ENCODE measurements around the gene PACS1.
A peak's percentile ranks its signal among the peaks of the same experiment; 100 is the strongest.
"Not testable (repeated sequence)": the region's sequence is repeated elsewhere in the genome, so short reads cannot be mapped to it uniquely, and the experiment has no call there.

Gene PACS1

GRCh38 chr11:66112601-66113499 lies 42.8 kb downstream of the PACS1 start:
- Histone ChIP-seq H3K36me3 (ENCODE audit: control insufficient read depth, insufficient read depth, low read length) (peaks cover 3% of the 10 kb centered on the region), H3K27ac (ENCODE audit: low read depth, low read length, severe bottlenecking) (peak overlapping the region; percentile 80), H3K4me1 (ENCODE audit: control insufficient read depth, insufficient read depth, low read length, poor library complexity, severe bottlenecking) (peaks cover 64% of the 10 kb centered on the region), H3K9me3 (ENCODE audit: control insufficient read depth, low read length) (no peaks in the 10 kb centered on the region), H3K4me3 (ENCODE audit: extremely low read depth, insufficient read depth, low read length, poor library complexity, severe bottlenecking) (no peak overlapping the region)
- 74 to 80% methylated on average over 3 of the region's 3 CpGs for WGBS, 2 experiments (ENCODE audit: insufficient coverage in 2 of 2)

DNA sequence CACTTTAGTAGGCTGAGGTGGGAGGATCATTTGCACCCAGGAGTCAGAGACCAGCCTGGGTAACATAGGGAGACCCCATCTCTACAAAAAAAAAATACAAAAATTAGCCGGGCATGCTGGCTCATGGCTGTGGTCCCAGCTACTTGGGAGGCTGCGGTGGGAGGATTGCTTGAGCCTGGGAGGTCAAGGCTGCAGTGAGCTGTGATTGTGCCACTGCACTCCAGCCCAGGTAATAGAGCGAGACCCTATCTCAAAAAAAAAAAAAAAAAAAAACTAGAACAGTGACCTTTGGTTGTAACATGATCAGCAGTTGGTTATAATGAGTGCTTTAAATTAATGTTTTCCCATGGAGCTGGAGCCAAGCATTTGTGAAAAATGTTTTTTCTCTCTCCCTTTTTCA lies 44.9 kb downstream of the PACS1 start:
- WGBS, 2 experiments (ENCODE audit: insufficient coverage in 2 of 2) = 100% methylated on average over 2 of the region's 3 CpGs; no CpG with 5 or more reads in 1 of the 2 experiments
- not testable (repeated sequence) for H3K36me3 ChIP-seq (ENCODE audit: control insufficient read depth, insufficient read depth, low read length); H3K9me3 ChIP-seq (ENCODE audit: control insufficient read depth, low read length); H3K4me3 ChIP-seq (ENCODE audit: extremely low read depth, insufficient read depth, low read length, poor library complexity, severe bottlenecking)
- Histone ChIP-seq H3K4me1 (ENCODE audit: control insufficient read depth, insufficient read depth, low read length, poor library complexity, severe bottlenecking) (peaks cover 80% of the 10 kb centered on the region), H3K27ac (ENCODE audit: low read depth, low read length, severe bottlenecking) (peak overlapping the region; percentile 75)

DNA sequence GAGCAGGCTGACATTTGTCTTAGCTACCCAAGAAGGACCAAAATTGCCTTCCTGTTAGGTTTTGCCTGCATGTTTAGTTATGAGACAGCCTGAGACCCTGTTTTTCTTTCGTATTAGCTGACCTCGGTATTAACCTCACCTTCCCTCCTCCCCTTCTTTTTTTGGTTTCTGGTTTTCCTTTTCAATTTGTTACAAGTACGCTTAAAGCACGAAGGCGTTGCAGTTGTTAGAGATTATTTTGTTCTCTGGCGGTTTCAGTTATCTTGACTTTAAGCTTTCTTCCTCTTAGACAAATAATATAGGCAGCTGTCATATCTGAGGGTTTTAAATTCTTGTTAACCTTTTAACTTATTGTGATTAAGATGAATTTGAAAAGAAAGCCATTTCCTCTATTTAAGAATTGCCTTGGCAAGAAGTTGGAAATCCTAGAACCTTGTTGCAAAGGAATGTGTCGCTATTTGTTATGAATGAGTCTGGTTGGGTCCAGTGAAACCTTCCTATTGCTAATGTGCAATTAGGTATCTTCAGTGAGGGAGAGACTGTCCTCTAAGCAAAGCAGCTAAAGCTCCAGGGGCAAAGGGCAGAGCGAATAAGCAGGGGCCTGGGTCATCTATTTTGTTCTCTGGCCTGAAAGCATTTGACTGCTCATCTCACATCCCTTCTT lies 45.7 kb downstream of the PACS1 start:
- 73 to 88% methylated on average over 1 to 4 of the region's 8 CpGs for WGBS, 2 experiments (ENCODE audit: insufficient coverage in 2 of 2)
- peak overlapping the region; percentile 75 for H3K27ac ChIP-seq (ENCODE audit: low read depth, low read length, severe bottlenecking)
- no peaks in the 10 kb centered on the region for H3K36me3 ChIP-seq (ENCODE audit: control insufficient read depth, insufficient read depth, low read length)
- H3K9me3 ChIP-seq (ENCODE audit: control insufficient read depth, low read length) = no peaks in the 10 kb centered on the region
- H3K4me3 ChIP-seq (ENCODE audit: extremely low read depth, insufficient read depth, low read length, poor library complexity, severe bottlenecking) = no peak overlapping the region
- H3K4me1 ChIP-seq (ENCODE audit: control insufficient read depth, insufficient read depth, low read length, poor library complexity, severe bottlenecking) = peaks cover 88% of the 10 kb centered on the region

DNA sequence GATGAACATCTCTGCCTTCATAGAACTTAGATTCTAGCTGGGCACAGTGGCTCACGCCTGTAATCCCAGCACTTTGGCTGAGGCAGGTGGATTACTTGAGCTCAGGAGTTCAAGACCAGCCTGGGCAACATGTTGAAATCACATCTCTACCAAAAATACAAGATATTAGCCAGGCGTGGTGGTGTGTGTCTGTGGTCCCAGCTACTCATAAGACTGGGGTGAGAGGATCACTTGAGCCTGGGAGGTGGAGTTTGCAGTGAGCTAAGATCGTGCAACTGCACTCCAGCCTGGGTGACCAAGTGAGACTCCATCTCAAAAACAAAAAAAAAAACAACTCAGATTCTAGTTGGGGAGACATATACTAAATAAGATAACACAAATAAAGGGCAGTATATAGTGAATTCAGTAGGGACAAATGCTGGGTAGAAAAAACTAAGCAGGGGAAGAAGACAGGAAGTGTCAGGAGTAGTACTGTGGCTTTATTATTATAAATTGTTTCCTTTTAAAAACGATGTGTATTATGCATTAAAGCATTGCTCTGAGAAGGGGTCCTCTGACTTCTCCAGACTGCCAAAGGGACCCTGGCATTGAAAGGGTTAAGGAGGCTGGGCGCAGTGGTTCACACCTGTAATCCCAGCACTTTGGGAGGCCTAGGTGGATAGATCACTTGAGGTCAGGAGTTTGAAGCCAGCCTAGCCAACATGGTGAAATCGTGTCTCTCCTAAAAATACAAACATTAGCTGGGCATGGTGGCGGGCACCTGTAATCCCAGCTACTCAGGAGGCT lies 46.7 kb downstream of the PACS1 start:
- Histone ChIP-seq H3K36me3 (ENCODE audit: control insufficient read depth, insufficient read depth, low read length) (no peaks in the 10 kb centered on the region), H3K4me3 (ENCODE audit: extremely low read depth, insufficient read depth, low read length, poor library complexity, severe bottlenecking) (no peak overlapping the region), H3K27ac (ENCODE audit: low read depth, low read length, severe bottlenecking) (no peak overlapping the region), H3K4me1 (ENCODE audit: control insufficient read depth, insufficient read depth, low read length, poor library complexity, severe bottlenecking) (peaks cover 98% of the 10 kb centered on the region), H3K9me3 (ENCODE audit: control insufficient read depth, low read length) (no peaks in the 10 kb centered on the region)
- 76 to 80% methylated on average over 5 to 6 of the region's 7 CpGs for WGBS, 2 experiments (ENCODE audit: insufficient coverage in 2 of 2)

DNA sequence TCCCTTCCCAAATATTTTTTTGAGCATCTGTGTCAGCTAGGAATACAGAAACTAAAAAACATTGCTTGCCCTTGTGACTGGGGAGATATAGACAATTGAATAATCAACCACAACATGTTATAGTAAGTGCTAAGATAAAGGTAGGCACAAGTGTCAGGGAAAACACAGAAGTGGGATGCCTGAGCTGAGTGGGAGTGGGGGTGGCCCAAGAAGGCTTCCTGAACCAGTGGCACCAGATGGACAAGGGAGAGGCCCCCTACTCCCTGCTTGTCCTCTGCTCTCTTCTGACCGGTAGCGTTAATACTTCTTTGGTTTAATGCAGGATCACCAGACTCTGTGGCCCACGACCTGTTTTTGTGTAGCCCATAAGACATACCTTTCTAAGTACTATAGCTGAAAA lies 48.8 kb downstream of the PACS1 start:
- Histone ChIP-seq H3K36me3 (ENCODE audit: control insufficient read depth, insufficient read depth, low read length) (no peaks in the 10 kb centered on the region), H3K27ac (ENCODE audit: low read depth, low read length, severe bottlenecking) (peak overlapping the region; percentile 100), H3K4me3 (ENCODE audit: extremely low read depth, insufficient read depth, low read length, poor library complexity, severe bottlenecking) (no peak overlapping the region), H3K9me3 (ENCODE audit: control insufficient read depth, low read length) (no peaks in the 10 kb centered on the region), H3K4me1 (ENCODE audit: control insufficient read depth, insufficient read depth, low read length, poor library complexity, severe bottlenecking) (peaks cover 90% of the 10 kb centered on the region)
- WGBS, 2 experiments (ENCODE audit: insufficient coverage in 2 of 2) = 94% methylated on average over 2 of the region's 3 CpGs; no CpG with 5 or more reads in 1 of the 2 experiments

- peak overlapping the region; percentile 100 for H3K27ac ChIP-seq (ENCODE audit: low read depth, low read length, severe bottlenecking)
- WGBS, 2 experiments (ENCODE audit: insufficient coverage in 2 of 2) = 27 to 29% methylated on average over 3 to 4 of the region's 5 CpGs
- peaks cover 89% of the 10 kb centered on the region for H3K4me1 ChIP-seq (ENCODE audit: control insufficient read depth, insufficient read depth, low read length, poor library complexity, severe bottlenecking)
- no peaks in the 10 kb centered on the region for H3K36me3 ChIP-seq (ENCODE audit: control insufficient read depth, insufficient read depth, low read length)
- H3K4me3 ChIP-seq (ENCODE audit: extremely low read depth, insufficient read depth, low read length, poor library complexity, severe bottlenecking) = no peak overlapping the region
- no peaks in the 10 kb centered on the region for H3K9me3 ChIP-seq (ENCODE audit: control insufficient read depth, low read length)
Measured at GRCh38 chr11:66119348-66120133, 49.5 kb downstream of the PACS1 start.

- WGBS, 2 experiments (ENCODE audit: insufficient coverage in 2 of 2) = 91 to 100% methylated on average over 1 to 2 of the region's 2 CpGs
Measured at GRCh38 chr11:66121466-66121865, 51.4 kb downstream of the PACS1 start.

GRCh38 chr11:66123902-66124301 lies 53.8 kb downstream of the PACS1 start:
- H3K4me1 ChIP-seq (ENCODE audit: control insufficient read depth, insufficient read depth, low read length, poor library complexity, severe bottlenecking) = peaks cover 68% of the 10 kb centered on the region
- H3K27ac ChIP-seq (ENCODE audit: low read depth, low read length, severe bottlenecking) = no peak overlapping the region
- peaks cover 5% of the 10 kb centered on the region for H3K36me3 ChIP-seq (ENCODE audit: control insufficient read depth, insufficient read depth, low read length)
- no peak overlapping the region for H3K4me3 ChIP-seq (ENCODE audit: extremely low read depth, insufficient read depth, low read length, poor library complexity, severe bottlenecking)
- 96 to 100% methylated on average over 5 to 6 of the region's 6 CpGs for WGBS, 2 experiments (ENCODE audit: insufficient coverage in 2 of 2)
- H3K9me3 ChIP-seq (ENCODE audit: control insufficient read depth, low read length) = no peaks in the 10 kb centered on the region

More at GRCh38 chr11:66121466-66121865, 51.4 kb downstream of the PACS1 start:
- no peak overlapping the region for H3K4me3 ChIP-seq (ENCODE audit: extremely low read depth, insufficient read depth, low read length, poor library complexity, severe bottlenecking)
- H3K36me3 ChIP-seq (ENCODE audit: control insufficient read depth, insufficient read depth, low read length) = no peaks in the 10 kb centered on the region
- H3K4me1 ChIP-seq (ENCODE audit: control insufficient read depth, insufficient read depth, low read length, poor library complexity, severe bottlenecking) = peaks cover 82% of the 10 kb centered on the region
- H3K9me3 ChIP-seq (ENCODE audit: control insufficient read depth, low read length) = no peaks in the 10 kb centered on the region
- H3K27ac ChIP-seq (ENCODE audit: low read depth, low read length, severe bottlenecking) = peak overlapping the region; percentile 100

DNA sequence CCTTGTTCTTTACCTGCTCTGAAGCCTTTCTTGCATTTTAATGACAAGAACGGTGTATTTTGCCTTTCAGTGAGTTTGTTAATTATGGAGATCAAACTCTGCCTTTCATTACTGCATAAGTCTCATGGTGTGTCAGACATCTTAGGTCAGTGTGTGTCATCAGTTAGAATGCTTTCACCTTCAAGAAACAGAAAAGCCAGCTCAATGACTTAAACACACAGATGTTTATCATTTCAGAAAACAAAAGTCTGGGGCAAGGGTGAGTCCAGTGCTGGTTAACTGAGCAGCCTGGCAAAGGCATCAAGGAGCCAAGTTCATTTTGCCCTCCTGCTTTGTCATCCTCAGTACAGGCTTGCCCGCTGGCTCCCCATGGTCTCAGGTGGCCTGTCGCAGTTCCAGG lies 54.5 kb downstream of the PACS1 start:
- Histone ChIP-seq H3K27ac (ENCODE audit: low read depth, low read length, severe bottlenecking) (peak overlapping the region; percentile 33), H3K36me3 (ENCODE audit: control insufficient read depth, insufficient read depth, low read length) (peaks cover 5% of the 10 kb centered on the region), H3K4me1 (ENCODE audit: control insufficient read depth, insufficient read depth, low read length, poor library complexity, severe bottlenecking) (peaks cover 61% of the 10 kb centered on the region), H3K9me3 (ENCODE audit: control insufficient read depth, low read length) (no peaks in the 10 kb centered on the region), H3K4me3 (ENCODE audit: extremely low read depth, insufficient read depth, low read length, poor library complexity, severe bottlenecking) (no peak overlapping the region)
- WGBS, 2 experiments (ENCODE audit: insufficient coverage in 2 of 2) = 67 to 95% methylated on average over 1 to 2 of the region's 3 CpGs

GRCh38 chr11:66126064-66126463 lies 56.0 kb downstream of the PACS1 start:
- peaks cover 46% of the 10 kb centered on the region for H3K4me1 ChIP-seq (ENCODE audit: control insufficient read depth, insufficient read depth, low read length, poor library complexity, severe bottlenecking)
- H3K36me3 ChIP-seq (ENCODE audit: control insufficient read depth, insufficient read depth, low read length) = peaks cover 5% of the 10 kb centered on the region
- no peaks in the 10 kb centered on the region for H3K9me3 ChIP-seq (ENCODE audit: control insufficient read depth, low read length)
- H3K27ac ChIP-seq (ENCODE audit: low read depth, low read length, severe bottlenecking) = peak overlapping the region; percentile 88
- H3K4me3 ChIP-seq (ENCODE audit: extremely low read depth, insufficient read depth, low read length, poor library complexity, severe bottlenecking) = no peak overlapping the region
- 83 to 100% methylated on average over 2 to 3 of the region's 3 CpGs for WGBS, 2 experiments (ENCODE audit: insufficient coverage in 2 of 2)

Measured in mesodermal cell (in vitro differentiated cells).